AG10803 (cell line): Measurements from ENCODE around the gene KCNJ10.

ENCODE experiments used
- DNase-seq: peaks from one replicate; pipeline ENCODE4 v3.0.0; 2010; ENCODE audit warnings: low read depth
- H3K4me3 ChIP-seq: 2 replicates; pipeline ENCODE4 v1.5.1; 2011; ENCODE audit warnings: mild to moderate bottlenecking, low read length, control low read depth
- CTCF ChIP-seq: conservative IDR thresholded peaks from 2 replicates; pipeline ENCODE4 v1.5.1; 2011; ENCODE audit warnings: mild to moderate bottlenecking, low read length, control low read depth, inconsistent platforms

The KCNJ10 gene

GRCh38 chr1:160007577-160008200 lies 62.3 kb downstream of the KCNJ10 start:
- DNase-seq, result no peak
- TF ChIP-seq CTCF, result peak; percentile 72
- H3K4me3 ChIP-seq, result no peak overlapping the region

GRCh38 chr1:160006312-160006940 lies 63.5 kb downstream of the KCNJ10 start:
- no peak overlapping the region for H3K4me3 ChIP-seq
- peak; percentile 97 for TF ChIP-seq CTCF
- DNase-seq, result peak; percentile 64

- no peak overlapping the region for H3K4me3 ChIP-seq
- no peak for DNase-seq
- no peak for TF ChIP-seq CTCF
These were observed 64.9 kb downstream of the KCNJ10 start for GRCh38 chr1:160005070-160005469.

- no peak overlapping the region for H3K4me3 ChIP-seq
These were observed 65.5 kb downstream of the KCNJ10 start for GRCh38 chr1:160004425-160004824.

GRCh38 chr1:160004001-160004400 lies 66.0 kb downstream of the KCNJ10 start:
- TF ChIP-seq CTCF, result no peak
- no peak overlapping the region for H3K4me3 ChIP-seq
- no peak for DNase-seq

More at GRCh38 chr1:160004425-160004824, 65.5 kb downstream of the KCNJ10 start:
- TF ChIP-seq CTCF, result no peak
- DNase-seq, result no peak

- DNase-seq, result no peak
- no peak overlapping the region for H3K4me3 ChIP-seq
- TF ChIP-seq CTCF, result no peak
These were observed 68.5 kb downstream of the KCNJ10 start for GRCh38 chr1:160001440-160001839.

GRCh38 chr1:159999204-159999603 lies 70.8 kb downstream of the KCNJ10 start:
- no peak for TF ChIP-seq CTCF
- no peak for DNase-seq
- no peak overlapping the region for H3K4me3 ChIP-seq
